ENCODE measurements around the gene NACC1. TPM values are rescaled to one million over a fixed set of nuclear protein-coding genes. Genes with fewer than 3 reads are reported as not detected.
A peak's percentile ranks its signal among the peaks of the same experiment; 100 is the strongest.
"Not testable (repeated sequence)": the region's sequence is repeated elsewhere in the genome, so short reads cannot be mapped to it uniquely, and the experiment has no call there.

The NACC1 gene
- total and polyA plus RNA-seq, 5 donors, result 27.6 to 44.2 (median 40.2) TPM

GRCh38 chr19:13135068-13136062 is 17.3 kb downstream of the NACC1 start:
- ATAC-seq (no peak), DNase-seq (no peak)
- Histone ChIP-seq H3K27me3 (ENCODE audit: control insufficient read depth, insufficient read depth) (no peaks in the 10 kb centered on the region), H3K9me3 (ENCODE audit: control insufficient read depth, low read length) (no peaks in the 10 kb centered on the region), H3K4me1 (ENCODE audit: control insufficient read depth, insufficient read depth, low read length) (no peaks in the 10 kb centered on the region), H3K27ac (ENCODE audit: low read length) (no peak overlapping the region), H3K4me3 (ENCODE audit: low read length) (no peak overlapping the region)
- intact Hi-C loops (cut with DNase I), result no loop called here
- 93% methylated on average over 60 of the region's 60 CpGs for WGBS

- WGBS, result 92% methylated on average over 28 of the region's 28 CpGs
- H3K9me3 ChIP-seq (ENCODE audit: control insufficient read depth, low read length), result no peaks in the 10 kb centered on the region
- intact Hi-C loops (cut with DNase I), result no loop called here
- no peaks in the 10 kb centered on the region for H3K27me3 ChIP-seq (ENCODE audit: control insufficient read depth, insufficient read depth)
- ATAC-seq, result no peak
- no peak overlapping the region for H3K27ac ChIP-seq (ENCODE audit: low read length)
- DNase-seq, result no peak
- H3K4me3 ChIP-seq (ENCODE audit: low read length), result no peak overlapping the region
- no peaks in the 10 kb centered on the region for H3K4me1 ChIP-seq (ENCODE audit: control insufficient read depth, insufficient read depth, low read length)
These were observed 19.3 kb downstream of the NACC1 start for GRCh38 chr19:13137290-13137794.

GRCh38 chr19:13138171-13138915 is 20.3 kb downstream of the NACC1 start:
- no peak overlapping the region for H3K4me3 ChIP-seq (ENCODE audit: low read length)
- WGBS, result 89% methylated on average over 40 of the region's 40 CpGs
- H3K27me3 ChIP-seq (ENCODE audit: control insufficient read depth, insufficient read depth), result no peaks in the 10 kb centered on the region
- H3K27ac ChIP-seq (ENCODE audit: low read length), result no peak overlapping the region
- H3K9me3 ChIP-seq (ENCODE audit: control insufficient read depth, low read length), result no peaks in the 10 kb centered on the region
- ATAC-seq, result no peak
- intact Hi-C loops (cut with DNase I), result no loop called here
- DNase-seq, result no peak
- H3K4me1 ChIP-seq (ENCODE audit: control insufficient read depth, insufficient read depth, low read length), result no peaks in the 10 kb centered on the region

GRCh38 chr19:13138916-13139198 is 20.8 kb downstream of the NACC1 start:
- Histone ChIP-seq H3K27ac (ENCODE audit: low read length) (no peak overlapping the region), H3K4me3 (ENCODE audit: low read length) (no peak overlapping the region), H3K4me1 (ENCODE audit: control insufficient read depth, insufficient read depth, low read length) (no peaks in the 10 kb centered on the region), H3K27me3 (ENCODE audit: control insufficient read depth, insufficient read depth) (no peaks in the 10 kb centered on the region), H3K9me3 (ENCODE audit: control insufficient read depth, low read length) (no peaks in the 10 kb centered on the region)
- DNase-seq, result no peak
- ATAC-seq, result no peak
- WGBS, result 79% methylated on average over 10 of the region's 10 CpGs
- intact Hi-C loops (cut with DNase I), result no loop called here

GRCh38 chr19:13139633-13140311 is 21.7 kb downstream of the NACC1 start:
- H3K9me3 ChIP-seq (ENCODE audit: control insufficient read depth, low read length), result no peaks in the 10 kb centered on the region
- intact Hi-C loops (cut with DNase I), result no loop called here
- ATAC-seq (no peak), DNase-seq (no peak)
- no peaks in the 10 kb centered on the region for H3K4me1 ChIP-seq (ENCODE audit: control insufficient read depth, insufficient read depth, low read length)
- no peak overlapping the region for H3K4me3 ChIP-seq (ENCODE audit: low read length)
- H3K27ac ChIP-seq (ENCODE audit: low read length), result no peak overlapping the region
- 79% methylated on average over 11 of the region's 11 CpGs for WGBS
- no peaks in the 10 kb centered on the region for H3K27me3 ChIP-seq (ENCODE audit: control insufficient read depth, insufficient read depth)

GRCh38 chr19:13146763-13147563 is 28.9 kb downstream of the NACC1 start:
- 62% methylated on average over 16 of the region's 16 CpGs for WGBS
- Histone ChIP-seq H3K4me3 (ENCODE audit: low read length) (no peak overlapping the region), H3K9me3 (ENCODE audit: control insufficient read depth, low read length) (no peaks in the 10 kb centered on the region), H3K4me1 (ENCODE audit: control insufficient read depth, insufficient read depth, low read length) (peaks cover 4% of the 10 kb centered on the region), H3K27ac (ENCODE audit: low read length) (no peak overlapping the region), H3K27me3 (ENCODE audit: control insufficient read depth, insufficient read depth) (no peaks in the 10 kb centered on the region)
- intact Hi-C loops (cut with DNase I), result no loop called here
- DNase-seq (peak in 1 of 3 donors; percentile 73), ATAC-seq (no peak)

- 35% methylated on average over 17 of the region's 17 CpGs for WGBS
- H3K4me1 ChIP-seq (ENCODE audit: control insufficient read depth, insufficient read depth, low read length); intact Hi-C loops (cut with DNase I); H3K27me3 ChIP-seq (ENCODE audit: control insufficient read depth, insufficient read depth); ATAC-seq; H3K9me3 ChIP-seq (ENCODE audit: control insufficient read depth, low read length); H3K27ac ChIP-seq (ENCODE audit: low read length): not testable (repeated sequence)
- DNase-seq, result peak in 1 of 3 donors; percentile 56
- H3K4me3 ChIP-seq (ENCODE audit: low read length), result peak overlapping the region; percentile 77
These were observed 31.1 kb downstream of the NACC1 start for GRCh38 chr19:13149173-13149627.

- peaks cover 4% of the 10 kb centered on the region for H3K4me1 ChIP-seq (ENCODE audit: control insufficient read depth, insufficient read depth, low read length)
- H3K27me3 ChIP-seq (ENCODE audit: control insufficient read depth, insufficient read depth), result no peaks in the 10 kb centered on the region
- under 1% methylated on average over 46 of the region's 46 CpGs for WGBS
- peak; percentile 0 to 2 for ATAC-seq
- intact Hi-C loops (cut with DNase I), result no loop called here
- peak; percentile 55 to 86 (median 82) for DNase-seq
- no peaks in the 10 kb centered on the region for H3K9me3 ChIP-seq (ENCODE audit: control insufficient read depth, low read length)
- H3K4me3 ChIP-seq (ENCODE audit: low read length), result peak overlapping the region; percentile 77
- peak overlapping the region; percentile 99 for H3K27ac ChIP-seq (ENCODE audit: low read length)
These were observed 31.6 kb downstream of the NACC1 start for GRCh38 chr19:13149628-13150186.

GRCh38 chr19:13150187-13150930 is 32.3 kb downstream of the NACC1 start, which contains the start of the genes IER2 and STX10:
IER2 (plus strand) TSS chr19:13150411; CDS start chr19:13153187, 2,776 bp downstream.
STX10 (minus strand) TSS chr19:13150375; CDS start chr19:13150173, 202 bp downstream.
- no peaks in the 10 kb centered on the region for H3K27me3 ChIP-seq (ENCODE audit: control insufficient read depth, insufficient read depth)
- peaks cover 4% of the 10 kb centered on the region for H3K4me1 ChIP-seq (ENCODE audit: control insufficient read depth, insufficient read depth, low read length)

More at GRCh38 chr19:13150187-13150930, 32.3 kb downstream of the NACC1 start, which contains the start of the genes IER2 and STX10:
- under 1% methylated on average over 51 of the region's 51 CpGs for WGBS
- Histone ChIP-seq H3K9me3 (ENCODE audit: control insufficient read depth, low read length) (no peaks in the 10 kb centered on the region), H3K4me3 (ENCODE audit: low read length) (peak within 1 kb of the TSS; percentile 77), H3K27ac (ENCODE audit: low read length) (peak within 1 kb of the TSS; percentile 99)
- intact Hi-C loops (cut with DNase I), result no loop called here
- ATAC-seq (peak; percentile 73 to 80), DNase-seq (peak; percentile 97 to 98 (median 98))
